Measurements from ENCODE around the gene CNTN4.

DNA sequence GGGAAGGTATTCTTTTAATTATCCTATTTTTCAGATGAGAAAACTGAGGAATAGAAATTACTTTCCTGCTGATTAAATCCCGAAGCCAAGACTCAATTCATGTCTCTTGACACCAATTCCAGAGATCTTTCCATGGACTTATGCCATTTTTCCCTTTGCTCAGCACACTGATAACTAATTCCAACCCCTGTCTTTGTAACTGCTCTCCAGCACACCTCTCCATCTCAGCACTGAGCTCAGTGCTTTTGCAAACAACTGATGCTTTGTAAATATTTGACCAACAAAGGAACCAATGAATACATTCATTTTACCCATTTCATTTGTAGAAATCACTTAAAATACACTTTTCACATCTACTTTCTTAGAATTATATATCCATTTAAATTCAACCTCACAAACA is 762.5 kb downstream of the CNTN4 start:
- TF ChIP-seq, protein P1, sequence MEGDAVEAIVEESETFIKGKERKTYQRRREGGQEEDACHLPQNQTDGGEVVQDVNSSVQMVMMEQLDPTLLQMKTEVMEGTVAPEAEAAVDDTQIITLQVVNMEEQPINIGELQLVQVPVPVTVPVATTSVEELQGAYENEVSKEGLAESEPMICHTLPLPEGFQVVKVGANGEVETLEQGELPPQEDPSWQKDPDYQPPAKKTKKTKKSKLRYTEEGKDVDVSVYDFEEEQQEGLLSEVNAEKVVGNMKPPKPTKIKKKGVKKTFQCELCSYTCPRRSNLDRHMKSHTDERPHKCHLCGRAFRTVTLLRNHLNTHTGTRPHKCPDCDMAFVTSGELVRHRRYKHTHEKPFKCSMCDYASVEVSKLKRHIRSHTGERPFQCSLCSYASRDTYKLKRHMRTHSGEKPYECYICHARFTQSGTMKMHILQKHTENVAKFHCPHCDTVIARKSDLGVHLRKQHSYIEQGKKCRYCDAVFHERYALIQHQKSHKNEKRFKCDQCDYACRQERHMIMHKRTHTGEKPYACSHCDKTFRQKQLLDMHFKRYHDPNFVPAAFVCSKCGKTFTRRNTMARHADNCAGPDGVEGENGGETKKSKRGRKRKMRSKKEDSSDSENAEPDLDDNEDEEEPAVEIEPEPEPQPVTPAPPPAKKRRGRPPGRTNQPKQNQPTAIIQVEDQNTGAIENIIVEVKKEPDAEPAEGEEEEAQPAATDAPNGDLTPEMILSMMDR (IDR thresholded peaks at IDR 0.05 in 8 of 11, conservative IDR thresholded peaks at IDR 0.05 in 3 of 11): no peak
- TF ChIP-seq POLR2AphosphoS5 (IDR thresholded peaks at IDR 0.05): no peak

Measured in spleen (tissue), 7 donors.